Prostate gland (tissue), 2 donors: ENCODE measurements around the gene IL17RD.

ENCODE experiments used
- POLR2A ChIP-seq: fragments of 450-650 bp; IDR thresholded peaks from one replicate; pipeline ENCODE4 v1.6.1; 2016; ENCODE audit warnings: antibody characterized with exemption, mild to moderate bottlenecking
- TF ChIP-seq, protein P1 (sequence below), 4 experiments: fragments of 200-600 bp in 2 of 4; fragments of 450-650 bp in 2 of 4; sonication (generic) in 2 of 4; IDR thresholded peaks; 1 replicate in 3 of 4; 2 replicates in 1 of 4; pipeline ENCODE4 v1.5.1; 2016 to 2019; ENCODE audit warnings: antibody characterized with exemption in 4 of 4, mild to moderate bottlenecking in 2 of 4, moderate library complexity in 2 of 4

DNA sequence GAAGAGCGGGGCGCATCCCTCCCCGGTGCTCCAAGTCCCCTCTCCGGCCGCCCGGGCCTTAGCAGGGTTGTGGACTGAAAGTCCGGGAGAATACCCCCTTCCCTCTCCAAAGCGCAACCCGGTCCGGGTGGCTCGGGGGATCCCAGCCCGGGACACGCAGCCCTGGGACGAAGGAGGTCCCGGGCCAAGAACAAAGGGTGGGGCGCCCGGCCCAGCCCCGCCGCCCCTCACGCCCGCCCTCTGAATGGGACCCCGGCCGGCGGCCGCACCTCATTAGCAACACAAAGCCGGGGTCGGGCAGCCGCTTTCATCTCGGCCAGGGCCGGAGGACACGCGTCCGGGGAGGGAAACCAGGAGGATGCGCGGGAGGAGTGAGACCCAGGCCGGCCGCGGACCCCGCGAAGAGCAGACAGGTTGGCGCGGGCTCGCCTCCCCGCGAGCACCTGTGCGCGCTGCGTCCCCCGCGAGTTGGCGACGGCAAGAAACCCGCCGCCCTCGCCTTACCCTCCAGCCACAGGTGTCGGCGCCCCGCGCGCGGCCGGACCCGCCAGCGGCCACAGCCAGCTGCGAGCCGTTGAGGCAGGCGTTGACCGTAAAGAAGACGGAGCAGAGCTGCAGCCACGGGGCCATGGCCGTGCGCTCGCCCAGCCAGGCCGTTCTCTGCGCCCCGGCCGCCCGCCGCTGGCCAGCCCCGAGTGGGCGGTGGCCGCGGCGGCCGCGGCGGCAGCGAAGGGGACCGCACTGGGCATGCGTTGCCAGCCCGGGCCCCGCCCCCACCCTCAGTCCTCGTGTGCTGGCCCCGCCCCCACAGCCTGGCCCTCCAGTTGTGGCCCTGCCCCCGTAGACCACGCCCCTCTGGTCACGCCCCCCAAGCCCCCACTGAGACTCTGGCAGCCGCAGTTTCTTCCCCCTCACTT lies at the start of gene IL17RD:
- TF ChIP-seq, protein P1, sequence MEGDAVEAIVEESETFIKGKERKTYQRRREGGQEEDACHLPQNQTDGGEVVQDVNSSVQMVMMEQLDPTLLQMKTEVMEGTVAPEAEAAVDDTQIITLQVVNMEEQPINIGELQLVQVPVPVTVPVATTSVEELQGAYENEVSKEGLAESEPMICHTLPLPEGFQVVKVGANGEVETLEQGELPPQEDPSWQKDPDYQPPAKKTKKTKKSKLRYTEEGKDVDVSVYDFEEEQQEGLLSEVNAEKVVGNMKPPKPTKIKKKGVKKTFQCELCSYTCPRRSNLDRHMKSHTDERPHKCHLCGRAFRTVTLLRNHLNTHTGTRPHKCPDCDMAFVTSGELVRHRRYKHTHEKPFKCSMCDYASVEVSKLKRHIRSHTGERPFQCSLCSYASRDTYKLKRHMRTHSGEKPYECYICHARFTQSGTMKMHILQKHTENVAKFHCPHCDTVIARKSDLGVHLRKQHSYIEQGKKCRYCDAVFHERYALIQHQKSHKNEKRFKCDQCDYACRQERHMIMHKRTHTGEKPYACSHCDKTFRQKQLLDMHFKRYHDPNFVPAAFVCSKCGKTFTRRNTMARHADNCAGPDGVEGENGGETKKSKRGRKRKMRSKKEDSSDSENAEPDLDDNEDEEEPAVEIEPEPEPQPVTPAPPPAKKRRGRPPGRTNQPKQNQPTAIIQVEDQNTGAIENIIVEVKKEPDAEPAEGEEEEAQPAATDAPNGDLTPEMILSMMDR (IDR thresholded peaks at IDR 0.05), result peak in 1 of 4 experiments; percentile 15
- no peak for TF ChIP-seq POLR2A
